HFFc6 (cell line): ENCODE results near the gene EAPP. TPM values are rescaled to one million over a fixed set of nuclear protein-coding genes. Genes with fewer than 3 reads are reported as not detected.
"Not testable (repeated sequence)": the region's sequence is repeated elsewhere in the genome, so short reads cannot be mapped to it uniquely, and the experiment has no call there.

Experiments
- DNase-seq: peaks from one replicate; pipeline ENCODE4 v3.0.0-alpha.2; 2018
- H3K27ac Mint-ChIP-seq: 2 replicates; pipeline ENCODE4 v1.8.0; 2020; ENCODE audit warnings: mild to moderate bottlenecking, mixed read lengths
- H3K27me3 Mint-ChIP-seq: 2 replicates; pipeline ENCODE4 v1.8.0; 2021; ENCODE audit warnings: mild to moderate bottlenecking, moderate library complexity, mixed read lengths; ENCODE audit not compliant: insufficient read depth
- H3K36me3 Mint-ChIP-seq: 2 replicates; pipeline ENCODE4 v1.8.0; 2021; ENCODE audit warnings: low read depth, mixed read lengths
- H3K4me1 Mint-ChIP-seq: 2 replicates; pipeline ENCODE4 v1.8.0; 2020; ENCODE audit warnings: low read depth, mixed read lengths
- H3K4me3 Mint-ChIP-seq: 2 replicates; pipeline ENCODE4 v1.8.0; 2020; ENCODE audit warnings: mild to moderate bottlenecking, moderate library complexity, mixed read lengths
- H3K9me3 Mint-ChIP-seq: 2 replicates; pipeline ENCODE4 v1.8.0; 2020; ENCODE audit warnings: mild to moderate bottlenecking, mixed read lengths
- total RNA-seq, 6 experiments: library from RNA; stranded (reverse); fragmentation: NEBNext Ultra II Directional; extraction: Animal tissue kit (Norgen Biotek cat#: 25700); gene quantifications; 2 replicates in 1 of 6; 3 replicates in 5 of 6; pipeline ENCODE4 v1.2.3, GENCODE V29; 2021
- TF ChIP-seq, protein P1 (sequence below): fragments of 200-600 bp; sonication (generic); IDR thresholded peaks from 2 replicates; pipeline ENCODE4 v1.5.0; 2021; ENCODE audit warnings: antibody characterized with exemption, mild to moderate bottlenecking

EAPP gene
- total RNA-seq, 6 experiments from 2014 or later = 28.2 to 34.9 (median 30.4) TPM

DNA sequence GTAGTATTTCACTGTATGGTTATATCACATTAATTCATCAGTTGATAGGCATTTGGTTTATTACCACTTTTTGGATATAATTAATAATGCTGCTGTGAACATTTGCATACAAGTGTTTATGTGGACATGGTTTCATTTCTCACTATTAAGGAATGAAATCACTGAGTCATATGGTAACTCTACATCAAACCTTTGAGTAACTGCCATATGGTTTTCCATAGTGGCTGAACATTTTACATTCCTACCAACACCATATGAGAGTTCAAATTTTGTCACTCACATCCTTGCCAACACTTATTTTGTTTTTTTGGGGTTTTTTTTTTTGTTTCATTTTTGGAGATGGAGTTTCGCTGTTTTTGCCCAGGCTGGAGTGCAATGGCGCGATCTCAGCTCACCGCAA lies 30.2 kb upstream of the EAPP start:
- H3K4me1 Mint-ChIP-seq = no peaks in the 10 kb centered on the region
- H3K36me3 Mint-ChIP-seq = peaks cover 21% of the 10 kb centered on the region
- H3K27ac Mint-ChIP-seq = no peak overlapping the region
- TF ChIP-seq, protein P1, sequence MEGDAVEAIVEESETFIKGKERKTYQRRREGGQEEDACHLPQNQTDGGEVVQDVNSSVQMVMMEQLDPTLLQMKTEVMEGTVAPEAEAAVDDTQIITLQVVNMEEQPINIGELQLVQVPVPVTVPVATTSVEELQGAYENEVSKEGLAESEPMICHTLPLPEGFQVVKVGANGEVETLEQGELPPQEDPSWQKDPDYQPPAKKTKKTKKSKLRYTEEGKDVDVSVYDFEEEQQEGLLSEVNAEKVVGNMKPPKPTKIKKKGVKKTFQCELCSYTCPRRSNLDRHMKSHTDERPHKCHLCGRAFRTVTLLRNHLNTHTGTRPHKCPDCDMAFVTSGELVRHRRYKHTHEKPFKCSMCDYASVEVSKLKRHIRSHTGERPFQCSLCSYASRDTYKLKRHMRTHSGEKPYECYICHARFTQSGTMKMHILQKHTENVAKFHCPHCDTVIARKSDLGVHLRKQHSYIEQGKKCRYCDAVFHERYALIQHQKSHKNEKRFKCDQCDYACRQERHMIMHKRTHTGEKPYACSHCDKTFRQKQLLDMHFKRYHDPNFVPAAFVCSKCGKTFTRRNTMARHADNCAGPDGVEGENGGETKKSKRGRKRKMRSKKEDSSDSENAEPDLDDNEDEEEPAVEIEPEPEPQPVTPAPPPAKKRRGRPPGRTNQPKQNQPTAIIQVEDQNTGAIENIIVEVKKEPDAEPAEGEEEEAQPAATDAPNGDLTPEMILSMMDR = no peak
- no peak overlapping the region for H3K4me3 Mint-ChIP-seq
- no peak for DNase-seq
- peaks cover 1% of the 10 kb centered on the region for H3K27me3 Mint-ChIP-seq
- no peaks in the 10 kb centered on the region for H3K9me3 Mint-ChIP-seq

DNA sequence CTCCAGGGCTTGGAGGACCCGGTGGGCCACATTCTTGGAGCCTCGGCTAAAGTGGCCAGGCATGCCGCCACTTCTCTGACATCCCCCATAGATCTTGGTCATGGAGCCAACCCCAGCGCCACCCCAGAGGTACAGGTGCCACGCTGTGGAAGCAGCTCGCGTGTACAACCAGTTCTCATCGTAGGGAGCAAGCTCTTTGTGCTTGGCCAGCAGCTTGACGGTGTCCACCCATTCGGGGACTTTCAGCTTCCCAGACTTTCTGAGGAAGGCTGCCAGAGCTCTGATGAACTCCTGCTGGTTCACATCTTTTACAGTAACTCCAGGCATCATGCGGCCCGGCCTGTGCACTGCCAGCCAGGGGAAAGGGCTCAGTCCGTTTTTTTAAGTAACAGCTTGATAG lies 29.3 kb upstream of the EAPP start:
- no peaks in the 10 kb centered on the region for H3K4me1 Mint-ChIP-seq
- H3K27ac Mint-ChIP-seq = no peak overlapping the region
- H3K27me3 Mint-ChIP-seq = peaks cover 1% of the 10 kb centered on the region
- H3K4me3 Mint-ChIP-seq = no peak overlapping the region
- TF ChIP-seq, protein P1 = no peak
- no peak for DNase-seq
- peaks cover 21% of the 10 kb centered on the region for H3K36me3 Mint-ChIP-seq
- H3K9me3 Mint-ChIP-seq = no peaks in the 10 kb centered on the region

DNA sequence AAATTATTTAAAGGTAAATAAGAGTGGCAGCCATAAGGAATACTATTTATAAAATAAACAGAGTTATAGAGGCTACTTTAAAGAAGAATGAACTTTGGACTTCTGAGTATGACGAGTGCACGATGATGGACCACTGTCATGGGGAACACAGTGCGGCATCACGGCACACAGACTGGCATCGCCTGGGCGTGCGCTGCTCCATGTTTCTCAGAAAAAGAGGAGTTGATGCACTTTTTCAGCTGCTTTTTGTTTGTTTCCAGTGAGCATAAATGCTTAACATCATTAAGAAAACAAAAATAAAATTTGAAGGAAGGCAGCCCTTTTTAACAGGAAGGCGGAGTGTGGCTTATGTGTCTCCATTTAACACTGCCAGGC lies 23.3 kb upstream of the EAPP start:
- H3K4me1 Mint-ChIP-seq = no peaks in the 10 kb centered on the region
- no peak overlapping the region for H3K4me3 Mint-ChIP-seq
- no peak overlapping the region for H3K27ac Mint-ChIP-seq
- no peaks in the 10 kb centered on the region for H3K9me3 Mint-ChIP-seq
- TF ChIP-seq, protein P1 = no peak
- H3K27me3 Mint-ChIP-seq = peaks cover 1% of the 10 kb centered on the region; the same call in 1 of the 2 replicates
- DNase-seq = no peak
- H3K36me3 Mint-ChIP-seq = peaks cover 10% of the 10 kb centered on the region

DNA sequence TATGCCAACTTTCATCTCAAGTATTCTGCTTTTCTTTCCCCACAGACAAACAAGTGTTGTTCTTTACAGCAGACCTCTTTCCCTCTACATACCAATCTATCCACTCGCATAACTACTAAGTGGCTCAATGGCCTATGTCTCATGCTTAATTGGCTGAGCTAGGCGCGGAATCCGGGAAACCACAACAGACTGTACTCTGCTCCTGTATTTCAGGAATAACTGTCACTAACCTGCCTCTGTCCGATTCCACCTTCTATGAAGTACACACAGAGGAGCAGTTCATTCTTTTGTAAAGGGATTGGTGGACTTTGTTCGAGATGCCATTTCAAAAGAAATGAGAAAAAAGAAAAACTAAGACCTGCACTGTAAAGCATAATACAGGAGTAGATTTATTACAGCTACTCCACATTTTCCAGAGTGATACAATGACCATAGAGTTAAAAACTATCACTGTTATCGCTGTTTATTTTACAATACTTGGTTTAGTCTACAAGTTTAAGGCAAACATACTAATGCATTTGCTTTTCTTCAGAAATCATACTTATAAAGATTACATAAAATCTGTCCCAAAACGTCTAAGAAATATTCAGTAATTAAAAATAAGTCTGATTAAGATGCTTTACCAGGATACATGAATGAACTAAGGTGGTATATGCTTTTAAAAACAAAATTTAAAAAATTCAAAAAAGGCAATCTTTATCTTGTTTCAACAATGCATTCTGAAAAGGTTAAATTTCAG lies 22.7 kb upstream of the EAPP start:
- not testable (repeated sequence) for H3K27ac Mint-ChIP-seq, H3K4me3 Mint-ChIP-seq, H3K9me3 Mint-ChIP-seq, H3K36me3 Mint-ChIP-seq, H3K4me1 Mint-ChIP-seq, H3K27me3 Mint-ChIP-seq, DNase-seq

DNA sequence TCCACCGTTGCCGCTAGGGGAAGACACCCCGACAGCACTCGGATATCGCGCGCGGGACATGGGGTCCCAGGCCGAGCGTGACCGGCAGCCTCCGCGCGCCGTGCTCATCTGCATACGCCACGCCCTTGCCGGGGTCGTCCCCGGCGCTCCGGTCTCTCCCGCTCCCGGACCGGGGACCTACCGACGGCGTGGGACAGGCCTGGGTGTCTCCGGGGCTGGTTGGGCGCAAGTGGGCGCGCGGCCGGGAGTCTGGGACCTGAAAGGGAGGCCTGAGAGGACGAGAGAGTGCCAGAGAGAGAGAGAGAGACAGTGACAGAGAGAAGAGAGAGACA lies 17.0 kb upstream of the EAPP start:
- DNase-seq, H3K27ac Mint-ChIP-seq, H3K36me3 Mint-ChIP-seq, H3K4me3 Mint-ChIP-seq, H3K9me3 Mint-ChIP-seq: not testable (repeated sequence)
- peaks cover 11% of the 10 kb centered on the region for H3K27me3 Mint-ChIP-seq
- peaks cover 13% of the 10 kb centered on the region for H3K4me1 Mint-ChIP-seq

GRCh38 chr14:34555583-34556497 lies 16.3 kb upstream of the EAPP start:
- not testable (repeated sequence) for H3K36me3 Mint-ChIP-seq, DNase-seq, H3K27ac Mint-ChIP-seq, H3K4me3 Mint-ChIP-seq, H3K9me3 Mint-ChIP-seq
- Mint-ChIP-seq H3K27me3 (peaks cover 11% of the 10 kb centered on the region), H3K4me1 (peaks cover 13% of the 10 kb centered on the region)
